ENCODE data around the gene HRH3. TPM values are rescaled to one million over a fixed set of nuclear protein-coding genes. Genes with fewer than 3 reads are reported as not detected.

Gene HRH3
- total RNA-seq, 4 donors from 2014 or later, result not detected

GRCh38 chr20:62216636-62217566, 3.2 kb downstream of the HRH3 start:
- H3K27me3 ChIP-seq, result peaks cover 11 to 91% (median 28%) of the 10 kb centered on the region in 4 donors
- WGBS, 2 donors, result 72 to 73% methylated on average over 10 to 11 of the region's 26 CpGs

DNA sequence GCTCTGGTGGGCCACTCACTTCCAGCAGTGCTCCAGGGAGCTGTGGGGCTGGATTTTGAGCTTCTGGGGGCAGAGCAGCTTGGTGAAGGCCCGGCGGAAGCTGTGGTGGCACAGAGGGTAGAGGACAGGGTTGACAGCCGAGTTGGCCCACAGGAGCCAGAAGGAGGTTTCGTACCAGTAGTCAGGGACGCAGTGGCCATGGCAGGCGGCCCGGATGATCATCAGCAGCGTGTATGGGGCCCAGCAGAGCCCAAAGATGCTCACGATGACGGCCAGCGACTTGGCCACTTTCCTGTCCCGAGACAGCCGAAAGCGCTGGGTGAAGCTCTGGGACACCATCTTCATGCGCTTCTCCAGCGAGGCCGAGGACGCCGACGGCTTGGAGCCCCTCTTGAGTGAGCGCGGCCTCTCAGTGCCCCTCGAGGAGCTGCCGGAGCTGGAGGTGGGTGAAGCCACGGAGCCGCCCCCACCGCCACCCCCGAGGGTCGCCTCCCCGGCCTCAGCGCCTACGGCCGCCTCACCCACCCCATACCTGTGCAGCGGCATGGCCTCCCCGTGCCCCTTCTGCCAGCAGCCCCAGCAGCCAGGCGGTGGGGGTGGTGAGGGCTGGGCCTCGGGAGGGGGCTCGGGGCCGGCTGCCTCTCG, 4.0 kb downstream of the HRH3 start:
- Histone ChIP-seq H3K4me3 (no peak overlapping the region), H3K27ac (no peak overlapping the region), H3K27me3 (peaks cover 11 to 91% (median 23%) of the 10 kb centered on the region in 4 donors), H3K9me3 (no peaks in the 10 kb centered on the region), H3K36me3 (no peaks in the 10 kb centered on the region), H3K4me1 (peaks cover 11 to 22% (median 18%) of the 10 kb centered on the region in 3 donors)
- WGBS, 2 donors, result 44 to 87% methylated on average over 3 to 6 of the region's 40 CpGs
- DNase-seq, result no peak
- intact Hi-C loops (cut with DNase I), result no loop called here
- TF ChIP-seq CTCF (IDR thresholded peaks at IDR 0.05) (no peak), POLR2A (IDR thresholded peaks at IDR 0.05) (no peak)

More at GRCh38 chr20:62216636-62217566, 3.2 kb downstream of the HRH3 start:
- DNase-seq, result no peak
- Histone ChIP-seq H3K36me3 (no peaks in the 10 kb centered on the region), H3K9me3 (no peaks in the 10 kb centered on the region), H3K4me3 (no peak overlapping the region), H3K4me1 (peaks cover 11 to 30% (median 24%) of the 10 kb centered on the region in 3 donors), H3K27ac (no peak overlapping the region)
- no peak for TF ChIP-seq POLR2A (IDR thresholded peaks at IDR 0.05)
- no peak for TF ChIP-seq CTCF (IDR thresholded peaks at IDR 0.05)
- intact Hi-C loops (cut with DNase I), result no loop called here

- Histone ChIP-seq H3K4me1 (peaks cover 5 to 14% (median 12%) of the 10 kb centered on the region in 3 donors), H3K27ac (no peak overlapping the region), H3K9me3 (no peaks in the 10 kb centered on the region), H3K27me3 (peaks cover 7 to 91% (median 16%) of the 10 kb centered on the region in 4 donors), H3K4me3 (no peak overlapping the region), H3K36me3 (no peaks in the 10 kb centered on the region)
- TF ChIP-seq POLR2A (IDR thresholded peaks at IDR 0.05) (no peak), CTCF (IDR thresholded peaks at IDR 0.05) (no peak)
- WGBS, 2 donors, result 20 to 51% methylated on average over 2 to 8 of the region's 29 CpGs
- intact Hi-C loops (cut with DNase I), result no loop called here
- DNase-seq, result no peak
Measured at GRCh38 chr20:62215020-62215990, 4.8 kb downstream of the HRH3 start.

GRCh38 chr20:62214067-62214466, 6.0 kb downstream of the HRH3 start:
- no peak overlapping the region for H3K27ac ChIP-seq

More at GRCh38 chr20:62214067-62214466, 6.0 kb downstream of the HRH3 start:
- Histone ChIP-seq H3K36me3 (no peaks in the 10 kb centered on the region), H3K4me1 (peaks cover 0 to 3% (median under 1%) of the 10 kb centered on the region in 3 donors), H3K27me3 (peaks cover 7 to 91% (median 13%) of the 10 kb centered on the region in 4 donors), H3K4me3 (no peak overlapping the region), H3K9me3 (no peaks in the 10 kb centered on the region)
- WGBS, 2 donors, result 41 to 46% methylated on average over 7 to 8 of the region's 12 CpGs
- intact Hi-C loops (cut with DNase I), result no loop called here
- no peak for DNase-seq
- TF ChIP-seq POLR2A (IDR thresholded peaks at IDR 0.05), result no peak
- TF ChIP-seq CTCF (IDR thresholded peaks at IDR 0.05), result no peak

Data from esophagus squamous epithelium (tissue), 5 donors.